Subcutaneous adipose tissue (tissue), 4 donors: ENCODE measurements around the gene CADM4. TPM values are rescaled to one million over a fixed set of nuclear protein-coding genes. Genes with fewer than 3 reads are reported as not detected.

Source experiments
- total RNA-seq, 4 donors: library from RNA; depleted of rRNA; stranded (reverse); fragments of >200 nt; gene quantifications; one replicate each; pipeline ENCODE4 v1.1.0, GENCODE V29; 2016
- TF ChIP-seq, protein P1 (sequence below): fragments of 450-650 bp; IDR thresholded peaks from one replicate; pipeline ENCODE4 v1.5.1; 2016; ENCODE audit warnings: low read depth, mild to moderate bottlenecking, control low read depth, antibody characterized with exemption, moderate library complexity

Gene CADM4
- total RNA-seq, 4 donors from 2014 or later = 0.57 to 31.9 (median 0.92) TPM

GRCh38 chr19:43610493-43610892 is 29.2 kb downstream of the CADM4 start:
- TF ChIP-seq, protein P1, sequence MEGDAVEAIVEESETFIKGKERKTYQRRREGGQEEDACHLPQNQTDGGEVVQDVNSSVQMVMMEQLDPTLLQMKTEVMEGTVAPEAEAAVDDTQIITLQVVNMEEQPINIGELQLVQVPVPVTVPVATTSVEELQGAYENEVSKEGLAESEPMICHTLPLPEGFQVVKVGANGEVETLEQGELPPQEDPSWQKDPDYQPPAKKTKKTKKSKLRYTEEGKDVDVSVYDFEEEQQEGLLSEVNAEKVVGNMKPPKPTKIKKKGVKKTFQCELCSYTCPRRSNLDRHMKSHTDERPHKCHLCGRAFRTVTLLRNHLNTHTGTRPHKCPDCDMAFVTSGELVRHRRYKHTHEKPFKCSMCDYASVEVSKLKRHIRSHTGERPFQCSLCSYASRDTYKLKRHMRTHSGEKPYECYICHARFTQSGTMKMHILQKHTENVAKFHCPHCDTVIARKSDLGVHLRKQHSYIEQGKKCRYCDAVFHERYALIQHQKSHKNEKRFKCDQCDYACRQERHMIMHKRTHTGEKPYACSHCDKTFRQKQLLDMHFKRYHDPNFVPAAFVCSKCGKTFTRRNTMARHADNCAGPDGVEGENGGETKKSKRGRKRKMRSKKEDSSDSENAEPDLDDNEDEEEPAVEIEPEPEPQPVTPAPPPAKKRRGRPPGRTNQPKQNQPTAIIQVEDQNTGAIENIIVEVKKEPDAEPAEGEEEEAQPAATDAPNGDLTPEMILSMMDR = no peak

DNA sequence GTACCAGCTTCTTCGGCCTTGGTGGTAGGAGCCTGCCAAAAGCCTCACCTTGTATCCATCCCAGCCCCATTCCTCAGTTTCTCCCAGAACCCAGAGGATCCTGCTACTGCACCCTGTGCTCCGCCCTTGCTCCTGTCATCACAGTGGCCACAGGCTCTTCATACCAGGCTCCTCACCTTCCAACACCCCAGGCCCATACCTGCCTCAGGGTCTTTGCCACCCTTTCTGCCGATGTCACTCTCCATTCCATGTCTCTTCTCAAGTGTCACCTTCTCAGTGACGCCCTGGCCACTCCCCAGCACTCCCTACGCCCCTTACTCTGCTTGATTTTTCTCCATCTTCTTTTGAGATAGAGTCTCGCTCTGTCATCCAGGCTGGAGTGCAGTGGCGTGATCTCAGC is 29.8 kb downstream of the CADM4 start:
- TF ChIP-seq, protein P1 = no peak

DNA sequence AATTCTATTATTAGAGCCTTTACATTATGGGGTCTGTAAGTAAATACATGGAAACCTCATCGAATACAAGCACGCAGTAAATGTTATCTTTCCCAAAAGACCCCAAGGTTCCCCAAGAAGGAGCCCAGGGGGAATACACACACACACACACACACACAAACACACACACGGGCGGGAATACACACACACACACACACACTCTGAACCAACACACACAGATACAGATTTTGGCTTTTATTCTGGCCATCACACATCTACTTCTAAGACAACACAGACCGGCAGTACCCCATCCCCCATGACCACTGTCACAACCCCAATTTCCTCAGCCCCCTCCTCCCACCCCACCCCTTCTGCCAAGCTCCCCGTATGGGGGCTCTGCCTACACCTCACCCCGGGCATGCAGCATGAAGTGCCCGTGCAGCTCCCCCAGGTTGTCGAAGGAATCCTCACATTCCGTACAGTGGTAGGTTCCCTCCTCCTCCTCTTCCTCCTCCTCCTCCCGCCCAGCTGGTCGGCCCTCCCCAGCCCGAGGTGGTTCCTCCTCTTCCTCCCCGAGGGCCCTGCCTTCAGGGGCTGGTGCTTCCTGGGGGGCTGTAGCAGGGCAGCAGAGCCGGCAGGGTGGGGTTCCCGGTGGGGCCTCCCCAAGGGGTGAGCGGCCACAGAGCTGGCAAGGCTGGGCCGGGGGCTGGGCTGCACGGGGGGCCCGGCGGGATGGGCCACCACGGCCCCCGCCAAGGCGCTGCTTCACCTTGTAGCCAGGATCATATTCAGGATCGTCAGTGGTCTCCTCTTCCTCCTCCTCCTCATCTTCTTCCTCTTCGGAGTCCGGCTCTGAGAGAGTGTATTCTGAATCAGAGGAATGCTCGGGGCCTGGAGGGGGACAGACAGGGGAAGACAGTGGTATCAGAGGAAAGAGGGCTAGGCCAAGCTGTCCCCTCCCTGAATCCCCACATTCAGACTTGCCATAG is 32.1 kb downstream of the CADM4 start:
- TF ChIP-seq, protein P1 = no peak

DNA sequence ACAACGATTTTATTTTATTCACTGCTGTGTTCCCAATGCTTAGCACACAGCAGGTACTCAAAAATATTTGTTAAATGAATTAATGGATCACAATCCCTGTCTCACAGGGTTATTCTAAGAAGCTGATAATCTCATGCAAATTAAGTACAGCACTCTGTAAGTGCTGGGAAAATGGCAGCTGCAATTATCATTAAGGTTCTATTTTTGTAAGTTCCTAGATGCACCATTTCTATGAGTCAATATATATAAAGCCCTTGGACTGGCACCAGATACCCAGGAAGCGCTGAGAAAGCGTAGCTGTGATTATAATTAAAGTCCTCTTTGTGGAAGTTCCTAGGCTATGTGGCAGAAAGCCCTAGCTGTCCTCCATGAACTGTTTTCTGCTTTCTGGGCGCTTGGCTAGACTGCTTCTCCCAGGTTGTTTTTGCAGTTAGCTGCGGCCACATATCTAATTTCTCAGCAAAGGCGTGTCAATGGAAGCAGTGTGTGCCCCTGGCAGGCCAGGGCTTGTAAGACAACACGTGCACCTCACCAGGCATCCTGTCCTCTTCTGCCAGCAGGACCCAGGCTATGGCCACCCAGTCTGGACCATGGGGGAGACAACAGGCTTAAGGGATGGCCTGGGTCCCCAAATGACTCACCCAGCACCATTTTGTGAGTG is 33.0 kb downstream of the CADM4 start:
- TF ChIP-seq, protein P1 = no peak

DNA sequence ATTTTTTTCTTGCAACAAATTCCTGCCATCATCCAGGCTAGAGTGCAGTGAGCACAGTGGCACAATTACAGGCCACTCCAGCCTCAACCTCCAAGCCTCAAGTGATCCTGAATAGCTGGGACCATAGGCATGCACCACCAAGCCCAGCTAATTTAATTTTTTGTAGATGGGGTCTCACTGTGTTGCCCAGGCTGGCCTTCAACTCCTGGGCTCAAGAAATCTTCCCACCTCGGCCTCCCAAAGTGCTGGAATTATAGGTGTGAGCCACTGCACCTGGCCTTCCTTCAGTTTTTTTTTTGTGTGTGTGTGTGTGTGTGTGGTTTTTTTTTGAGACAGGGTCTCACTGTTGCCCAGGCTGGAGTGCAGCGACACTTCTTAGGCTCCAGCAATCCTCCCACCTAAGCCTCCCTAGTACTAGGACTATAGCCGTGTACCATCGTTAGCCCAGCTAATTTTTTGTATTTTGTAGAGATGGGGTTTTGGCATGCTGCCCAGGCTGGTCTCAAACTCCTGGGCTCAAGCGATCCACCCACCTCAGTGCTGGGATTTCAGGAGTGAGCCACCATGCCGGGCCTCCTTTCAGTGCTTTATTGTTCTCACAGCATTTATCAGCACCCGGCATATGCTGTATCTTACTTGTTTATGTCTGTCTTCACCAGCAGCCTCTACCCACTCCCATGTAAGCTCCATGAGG is 33.6 kb downstream of the CADM4 start:
- TF ChIP-seq, protein P1 = no peak

GRCh38 chr19:43599635-43600295 is 39.9 kb downstream of the CADM4 start:
- TF ChIP-seq, protein P1 = no peak
